Muscle of leg (tissue), 11 donors: ENCODE results near the gene PTP4A2. TPM values are rescaled to one million over a fixed set of nuclear protein-coding genes. Genes with fewer than 3 reads are reported as not detected.

Experiments used
- DNase-seq: peaks from one replicate; pipeline ENCODE4 v3.0.0; 2013
- H3K27ac ChIP-seq: one replicate; pipeline ENCODE4 v1.5.1; 2013; ENCODE audit warnings: mild to moderate bottlenecking, low read length, control low read depth
- H3K27me3 ChIP-seq: one replicate; pipeline ENCODE4 v1.6.1; 2013; ENCODE audit warnings: low read length; ENCODE audit not compliant: control insufficient read depth, insufficient read depth
- H3K36me3 ChIP-seq: one replicate; pipeline ENCODE4 v1.6.1; 2013; ENCODE audit warnings: low read length; ENCODE audit not compliant: control insufficient read depth, insufficient read depth
- H3K4me1 ChIP-seq: one replicate; pipeline ENCODE4 v1.6.1; 2013; ENCODE audit warnings: low read length; ENCODE audit not compliant: control insufficient read depth, insufficient read depth
- H3K4me3 ChIP-seq: one replicate; pipeline ENCODE4 v1.5.1; 2013; ENCODE audit warnings: low read length, control low read depth
- H3K9me3 ChIP-seq: replicated peaks from 2 replicates; pipeline ENCODE4 v1.6.1; 2013; ENCODE audit warnings: low read depth, low read length; ENCODE audit not compliant: control insufficient read depth
- WGBS: methylation state at CpG from one replicate; pipeline ENCODE4 v1.1.5; 2013; ENCODE audit warnings: missing lambda C conversion rate; ENCODE audit not compliant: insufficient coverage; 5-methylcytosine and 5-hydroxymethylcytosine counted together
- polyA plus RNA-seq, 8 donors: library from polyadenylated mRNA; unstranded; fragments of 120-200 nt; gene quantifications; one replicate each; pipeline versions ENCODE4 v1.2.1 to v1.2.3, GENCODE V29; 2013; ENCODE audit warnings: inconsistent platforms in 1 of 8, low replicate concordance in 1 of 8; ENCODE audit not compliant: insufficient read length in 8 of 8, insufficient read depth in 1 of 8
- total RNA-seq: library from RNA; stranded (reverse); fragments of 120-200 nt; gene quantifications from one replicate; pipeline ENCODE4 v1.2.4, GENCODE V29; 2013

PTP4A2 gene
- total and polyA plus RNA-seq, 9 donors: 147 to 260 (median 203) TPM

DNA sequence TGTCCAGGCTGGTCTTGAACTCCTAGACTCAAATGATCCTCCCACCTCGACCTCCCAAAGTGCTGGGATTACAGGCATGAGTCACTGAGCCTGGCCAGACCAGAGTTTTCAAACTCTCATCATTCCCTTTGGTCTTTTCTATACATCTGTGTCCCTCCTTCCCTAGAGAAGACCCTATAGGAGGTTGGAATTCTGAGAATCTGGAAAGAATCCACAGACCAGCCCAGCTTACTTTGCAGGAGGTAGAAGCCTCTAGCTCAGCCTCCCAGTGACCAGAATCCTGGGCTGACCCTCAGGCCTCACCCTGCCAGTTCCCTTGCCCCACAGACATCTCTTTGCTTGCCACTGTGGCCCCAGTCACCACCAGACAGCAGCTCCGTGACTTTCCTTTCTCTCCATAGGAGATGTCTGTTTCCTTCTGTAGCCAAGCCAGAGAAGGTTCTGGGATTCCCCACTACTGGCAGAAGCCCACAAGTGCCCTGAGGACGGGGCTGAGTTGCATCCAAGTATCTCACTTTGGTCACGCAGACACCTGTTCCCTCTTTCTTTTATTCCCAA lies 40.8 kb upstream of the PTP4A2 start:
- no peaks in the 10 kb centered on the region for H3K9me3 ChIP-seq
- DNase-seq: no peak
- H3K4me3 ChIP-seq: no peak overlapping the region
- H3K27ac ChIP-seq: no peak overlapping the region
- 47% methylated on average over 3 of the region's 4 CpGs for WGBS
- peaks cover 11% of the 10 kb centered on the region for H3K4me1 ChIP-seq
- no peaks in the 10 kb centered on the region for H3K27me3 ChIP-seq
- no peaks in the 10 kb centered on the region for H3K36me3 ChIP-seq

- Histone ChIP-seq H3K4me3 (no peak overlapping the region), H3K9me3 (no peaks in the 10 kb centered on the region), H3K4me1 (peaks cover 11% of the 10 kb centered on the region), H3K36me3 (no peaks in the 10 kb centered on the region), H3K27me3 (no peaks in the 10 kb centered on the region), H3K27ac (no peak overlapping the region)
- WGBS: 49% methylated on average over 3 of the region's 6 CpGs
- peak; percentile 48 for DNase-seq
Measured at GRCh38 chr1:31977385-31978131, 39.4 kb upstream of the PTP4A2 start.

DNA sequence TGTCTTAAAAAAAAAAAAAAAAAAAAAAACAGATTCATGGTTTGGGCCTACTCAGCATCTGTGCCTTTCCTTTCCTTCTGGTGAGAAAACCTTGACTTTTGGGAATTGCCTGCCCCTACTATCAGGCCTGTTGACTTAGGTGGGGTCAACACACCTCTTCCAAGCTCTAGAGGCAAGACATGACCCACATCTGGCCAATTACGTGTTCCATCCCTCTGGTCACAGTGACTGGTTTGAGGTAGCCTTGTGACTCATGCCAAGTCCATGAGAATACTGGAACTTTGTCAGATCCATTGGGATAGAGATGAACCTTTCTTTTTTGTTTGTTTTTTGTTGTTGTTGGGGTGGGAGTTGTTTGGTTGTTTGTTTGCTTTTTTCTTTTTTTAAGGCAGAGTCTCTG lies 38.2 kb upstream of the PTP4A2 start:
- no peak for DNase-seq
- H3K27me3 ChIP-seq: no peaks in the 10 kb centered on the region
- H3K4me3 ChIP-seq: no peak overlapping the region
- H3K4me1 ChIP-seq: peaks cover 9% of the 10 kb centered on the region
- 83% methylated on average over 1 of the region's 1 CpG for WGBS
- no peaks in the 10 kb centered on the region for H3K36me3 ChIP-seq
- no peaks in the 10 kb centered on the region for H3K9me3 ChIP-seq
- H3K27ac ChIP-seq: no peak overlapping the region

GRCh38 chr1:31970873-31971272 lies 32.7 kb upstream of the PTP4A2 start:
- Histone ChIP-seq H3K36me3 (no peaks in the 10 kb centered on the region), H3K27me3 (no peaks in the 10 kb centered on the region), H3K9me3 (no peaks in the 10 kb centered on the region), H3K4me1 (no peaks in the 10 kb centered on the region), H3K4me3 (no peak overlapping the region), H3K27ac (no peak overlapping the region)
- WGBS: no CpG with 5 or more reads among the region's 3 CpGs
- DNase-seq: no peak

DNA sequence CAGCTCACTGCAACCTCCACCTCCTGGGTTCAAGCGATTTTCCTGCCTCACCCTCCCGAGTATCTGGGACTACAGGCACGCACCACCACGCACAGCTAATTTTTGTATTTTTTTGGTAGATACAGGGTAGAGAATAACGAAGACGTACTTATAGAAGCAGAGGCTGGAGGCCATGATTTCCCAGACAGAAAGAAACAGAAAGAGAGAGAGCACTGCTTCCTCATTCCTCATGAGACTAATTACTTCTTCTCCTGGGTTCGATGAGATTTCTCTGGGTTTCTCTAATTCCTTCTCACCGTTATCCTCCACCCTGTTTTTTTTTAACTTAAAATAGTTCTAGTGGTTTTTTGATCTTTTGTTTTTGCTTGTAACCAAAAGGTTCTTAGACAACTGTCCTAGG lies 23.4 kb upstream of the PTP4A2 start:
- no peaks in the 10 kb centered on the region for H3K36me3 ChIP-seq
- no CpG with 5 or more reads among the region's 8 CpGs for WGBS

GRCh38 chr1:31959521-31960340 lies 21.6 kb upstream of the PTP4A2 start:
- DNase-seq: no peak
- H3K27ac ChIP-seq: no peak overlapping the region
- H3K9me3 ChIP-seq: no peaks in the 10 kb centered on the region
- H3K27me3 ChIP-seq: no peaks in the 10 kb centered on the region
- no peaks in the 10 kb centered on the region for H3K36me3 ChIP-seq
- peaks cover 24% of the 10 kb centered on the region for H3K4me1 ChIP-seq
- 80% methylated on average over 4 of the region's 6 CpGs for WGBS
- no peak overlapping the region for H3K4me3 ChIP-seq

More for the DNA sequence above, 23.4 kb upstream of the PTP4A2 start:
- no peaks in the 10 kb centered on the region for H3K9me3 ChIP-seq
- H3K27ac ChIP-seq: no peak overlapping the region
- H3K27me3 ChIP-seq: no peaks in the 10 kb centered on the region
- peaks cover 8% of the 10 kb centered on the region for H3K4me1 ChIP-seq
- DNase-seq: no peak
- H3K4me3 ChIP-seq: no peak overlapping the region

DNA sequence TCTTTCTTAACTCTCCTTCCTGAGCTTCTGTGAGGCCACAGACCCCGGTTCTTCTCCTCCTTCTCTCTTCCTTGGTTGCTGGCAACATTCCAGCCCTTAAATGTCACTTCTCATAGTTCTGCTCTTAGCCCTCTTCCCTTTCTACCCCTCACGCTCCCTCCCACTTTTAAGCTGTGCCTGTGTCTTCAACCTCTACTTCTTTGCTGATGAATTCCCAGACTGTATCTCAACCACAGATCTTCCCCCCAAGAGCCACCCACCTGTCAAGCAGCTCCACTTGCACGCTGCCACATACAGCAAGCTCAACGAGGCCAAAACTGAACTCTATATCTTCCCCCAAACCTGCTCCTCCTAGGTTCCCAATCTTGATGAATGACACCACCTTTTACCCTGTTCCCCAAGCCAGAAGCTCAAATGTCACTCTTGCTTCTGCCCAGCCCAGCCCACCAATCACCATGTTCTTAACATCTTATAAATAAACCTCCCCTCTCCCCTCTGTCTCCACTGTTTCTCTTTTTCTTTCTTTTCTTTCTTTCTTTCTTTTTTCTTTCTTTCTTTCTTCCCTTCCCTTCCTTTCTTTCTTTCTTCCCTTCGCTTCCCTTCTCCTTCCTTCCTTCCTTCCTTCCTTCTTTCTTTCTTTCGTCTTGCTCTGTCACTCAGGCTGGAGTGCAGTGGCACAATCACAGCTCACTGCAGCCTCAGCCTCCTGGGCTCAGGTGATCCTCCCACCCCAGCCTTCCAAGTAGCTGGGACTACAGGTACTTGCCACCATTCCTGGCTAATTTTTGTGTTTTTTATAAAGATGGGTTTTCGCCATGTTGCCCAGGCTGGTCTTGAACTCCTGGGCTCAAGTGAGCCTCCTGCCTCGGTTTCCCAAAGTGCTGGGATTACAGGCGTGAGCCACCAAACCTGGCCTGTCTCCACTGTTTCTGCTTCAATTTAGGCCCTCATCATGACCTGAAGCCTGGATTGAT lies 19.8 kb upstream of the PTP4A2 start:
- H3K27ac ChIP-seq: no peak overlapping the region
- WGBS: 62% methylated on average over 7 of the region's 9 CpGs
- DNase-seq: peak; percentile 65
- H3K27me3 ChIP-seq: no peaks in the 10 kb centered on the region
- no peaks in the 10 kb centered on the region for H3K36me3 ChIP-seq
- peaks cover 24% of the 10 kb centered on the region for H3K4me1 ChIP-seq
- H3K4me3 ChIP-seq: no peak overlapping the region
- no peaks in the 10 kb centered on the region for H3K9me3 ChIP-seq

GRCh38 chr1:31955917-31956736 lies 18.0 kb upstream of the PTP4A2 start:
- DNase-seq: peak; percentile 92
- H3K4me1 ChIP-seq: peaks cover 24% of the 10 kb centered on the region
- no peaks in the 10 kb centered on the region for H3K9me3 ChIP-seq
- no peak overlapping the region for H3K4me3 ChIP-seq
- no peaks in the 10 kb centered on the region for H3K36me3 ChIP-seq
- no peaks in the 10 kb centered on the region for H3K27me3 ChIP-seq
- H3K27ac ChIP-seq: peak overlapping the region; percentile 91
- 53% methylated on average over 8 of the region's 11 CpGs for WGBS

- Histone ChIP-seq H3K4me3 (no peak overlapping the region), H3K27me3 (no peaks in the 10 kb centered on the region), H3K36me3 (no peaks in the 10 kb centered on the region), H3K9me3 (no peaks in the 10 kb centered on the region), H3K27ac (peak overlapping the region; percentile 91), H3K4me1 (peaks cover 24% of the 10 kb centered on the region)
- DNase-seq: peak; percentile 94
- WGBS: 7% methylated on average over 2 of the region's 6 CpGs
Measured at GRCh38 chr1:31954607-31955283, 16.6 kb upstream of the PTP4A2 start.
